DOHH2 (cell line): ENCODE results near the gene COL13A1.

Experiments used
- H3F3A ChIP-seq: fragments of 200-600 bp; sonication (generic), shearing (Covaris generic); 2 replicates; pipeline ENCODE4 v1.6.0; 2016; ENCODE audit warnings: antibody characterized with exemption, mild to moderate bottlenecking; ENCODE audit not compliant: control insufficient read depth, insufficient read depth
- H3K27ac ChIP-seq: fragments of 200-600 bp; sonication (generic); 2 replicates; pipeline ENCODE4 v1.5.1; 2014; ENCODE audit warnings: low read depth, mild to moderate bottlenecking, low read length, moderate library complexity
- H3K27me3 ChIP-seq: fragments of 200-600 bp; sonication (generic); 2 replicates; pipeline ENCODE4 v1.6.1; 2014; ENCODE audit warnings: mild to moderate bottlenecking, low read length, mixed read lengths; ENCODE audit not compliant: control insufficient read depth
- H3K36me3 ChIP-seq: fragments of 200-600 bp; sonication (generic); 2 replicates; pipeline ENCODE4 v1.6.1; 2014; ENCODE audit warnings: mild to moderate bottlenecking, low read length, moderate library complexity, mixed read lengths; ENCODE audit not compliant: control insufficient read depth
- H3K4me1 ChIP-seq: fragments of 200-600 bp; sonication (generic); 2 replicates; pipeline ENCODE4 v1.6.1; 2014; ENCODE audit warnings: mild to moderate bottlenecking, low read length, mixed read lengths; ENCODE audit not compliant: control insufficient read depth
- H3K4me2 ChIP-seq: fragments of 200-600 bp; sonication (generic); 2 replicates; pipeline ENCODE4 v1.6.0; 2014; ENCODE audit warnings: mild to moderate bottlenecking, low read length, moderate library complexity
- H3K4me3 ChIP-seq: fragments of 200-600 bp; sonication (generic); 2 replicates; pipeline ENCODE4 v1.5.1; 2014; ENCODE audit warnings: mild to moderate bottlenecking, low read length, mixed read lengths
- H3K79me2 ChIP-seq: fragments of 200-600 bp; sonication (generic); 2 replicates; pipeline ENCODE4 v1.6.1; 2014; ENCODE audit warnings: mild to moderate bottlenecking, low read length, mixed read lengths; ENCODE audit not compliant: control insufficient read depth
- H3K9me2 ChIP-seq: fragments of 200-600 bp; sonication (generic); replicated peaks from 2 replicates; pipeline ENCODE4 v1.6.1; 2014; ENCODE audit warnings: mild to moderate bottlenecking, low read length, mixed read lengths; ENCODE audit not compliant: control insufficient read depth
- H3K9me3 ChIP-seq: fragments of 200-600 bp; sonication (generic); 2 replicates; pipeline ENCODE4 v1.6.1; 2014; ENCODE audit warnings: antibody characterized with exemption, low read length, mixed read lengths; ENCODE audit not compliant: control insufficient read depth, insufficient read depth
- H4K20me1 ChIP-seq: fragments of 200-600 bp; sonication (generic); 2 replicates; pipeline ENCODE4 v1.6.0; 2014; ENCODE audit warnings: low read depth, mild to moderate bottlenecking, antibody characterized with exemption, low read length, moderate library complexity; ENCODE audit not compliant: control insufficient read depth, insufficient read depth
- EZH2phosphoT487 ChIP-seq: fragments of 200-600 bp; sonication (generic); IDR thresholded peaks from 2 replicates; pipeline ENCODE4 v1.6.1; 2017; ENCODE audit warnings: borderline replicate concordance, mild to moderate bottlenecking, antibody characterized with exemption, low read length, moderate library complexity, mixed read lengths
- TF ChIP-seq, protein P1 (sequence below): fragments of 200-600 bp; sonication (generic); IDR thresholded peaks from one replicate; pipeline ENCODE4 v1.5.1; 2014; ENCODE audit warnings: antibody characterized with exemption, mild to moderate bottlenecking, low read depth, low read length; ENCODE audit not compliant: poor library complexity, severe bottlenecking

The COL13A1 gene

DNA sequence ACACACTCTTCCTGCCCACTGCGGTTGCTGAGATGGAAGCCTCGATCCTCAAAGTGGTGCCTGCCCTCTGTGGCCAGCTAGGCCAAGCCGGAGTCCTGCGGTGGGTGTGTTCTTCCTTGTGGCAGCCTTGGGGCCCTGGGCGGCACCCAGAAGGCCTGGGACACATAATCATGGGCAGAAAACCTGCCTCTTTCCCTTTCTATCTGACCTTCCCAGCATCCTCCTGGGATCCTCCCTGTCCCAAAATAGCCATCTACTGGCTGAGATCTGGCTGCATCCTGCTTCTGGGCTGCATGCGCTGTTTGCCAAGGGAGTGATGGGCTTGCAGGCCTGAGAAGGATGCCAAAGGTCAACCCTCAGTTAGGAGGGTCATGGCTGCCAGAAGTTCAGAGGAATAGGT is 23.9 kb downstream of the COL13A1 start:
- no peaks in the 10 kb centered on the region for H3K36me3 ChIP-seq
- H3K4me2 ChIP-seq: no peak overlapping the region
- no peaks in the 10 kb centered on the region for H3K79me2 ChIP-seq
- TF ChIP-seq, protein P1, sequence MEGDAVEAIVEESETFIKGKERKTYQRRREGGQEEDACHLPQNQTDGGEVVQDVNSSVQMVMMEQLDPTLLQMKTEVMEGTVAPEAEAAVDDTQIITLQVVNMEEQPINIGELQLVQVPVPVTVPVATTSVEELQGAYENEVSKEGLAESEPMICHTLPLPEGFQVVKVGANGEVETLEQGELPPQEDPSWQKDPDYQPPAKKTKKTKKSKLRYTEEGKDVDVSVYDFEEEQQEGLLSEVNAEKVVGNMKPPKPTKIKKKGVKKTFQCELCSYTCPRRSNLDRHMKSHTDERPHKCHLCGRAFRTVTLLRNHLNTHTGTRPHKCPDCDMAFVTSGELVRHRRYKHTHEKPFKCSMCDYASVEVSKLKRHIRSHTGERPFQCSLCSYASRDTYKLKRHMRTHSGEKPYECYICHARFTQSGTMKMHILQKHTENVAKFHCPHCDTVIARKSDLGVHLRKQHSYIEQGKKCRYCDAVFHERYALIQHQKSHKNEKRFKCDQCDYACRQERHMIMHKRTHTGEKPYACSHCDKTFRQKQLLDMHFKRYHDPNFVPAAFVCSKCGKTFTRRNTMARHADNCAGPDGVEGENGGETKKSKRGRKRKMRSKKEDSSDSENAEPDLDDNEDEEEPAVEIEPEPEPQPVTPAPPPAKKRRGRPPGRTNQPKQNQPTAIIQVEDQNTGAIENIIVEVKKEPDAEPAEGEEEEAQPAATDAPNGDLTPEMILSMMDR: no peak
- TF ChIP-seq EZH2phosphoT487: no peak
- H3K27ac ChIP-seq: no peak overlapping the region
- no peaks in the 10 kb centered on the region for H3K9me3 ChIP-seq
- H3K27me3 ChIP-seq: no peaks in the 10 kb centered on the region
- no peaks in the 10 kb centered on the region for H3K9me2 ChIP-seq
- H3F3A ChIP-seq: no peaks in the 10 kb centered on the region
- H3K4me1 ChIP-seq: no peaks in the 10 kb centered on the region
- H4K20me1 ChIP-seq: no peaks in the 10 kb centered on the region
- no peak overlapping the region for H3K4me3 ChIP-seq

DNA sequence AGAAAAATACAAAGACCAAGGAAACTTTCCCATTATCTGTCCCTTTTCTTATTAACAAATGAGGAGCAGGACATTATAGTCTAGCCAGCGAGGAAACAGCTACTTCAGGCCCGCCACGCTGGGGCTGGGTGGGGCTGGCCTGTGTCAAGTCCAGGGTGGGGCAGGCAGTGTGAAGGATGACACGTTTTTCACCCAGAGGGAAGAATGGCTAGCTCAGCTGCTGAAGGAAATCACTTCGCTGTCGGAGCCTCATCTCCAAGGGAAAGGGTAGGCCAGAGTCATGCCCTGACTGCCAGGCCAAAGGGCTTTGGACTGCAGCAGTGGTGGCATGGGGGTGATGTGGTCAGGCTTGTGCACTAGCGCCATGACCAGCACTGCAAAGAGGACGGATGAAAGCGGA is 24.4 kb downstream of the COL13A1 start:
- Histone ChIP-seq H3K27ac (no peak overlapping the region), H3K9me2 (no peaks in the 10 kb centered on the region), H3K36me3 (no peaks in the 10 kb centered on the region), H3F3A (no peaks in the 10 kb centered on the region), H3K4me3 (no peak overlapping the region), H3K27me3 (peaks cover 1% of the 10 kb centered on the region; the same call in 1 of the 2 replicates), H3K4me2 (no peak overlapping the region), H4K20me1 (no peaks in the 10 kb centered on the region), H3K79me2 (no peaks in the 10 kb centered on the region), H3K4me1 (no peaks in the 10 kb centered on the region), H3K9me3 (no peaks in the 10 kb centered on the region)
- TF ChIP-seq EZH2phosphoT487: no peak
- TF ChIP-seq, protein P1: no peak

DNA sequence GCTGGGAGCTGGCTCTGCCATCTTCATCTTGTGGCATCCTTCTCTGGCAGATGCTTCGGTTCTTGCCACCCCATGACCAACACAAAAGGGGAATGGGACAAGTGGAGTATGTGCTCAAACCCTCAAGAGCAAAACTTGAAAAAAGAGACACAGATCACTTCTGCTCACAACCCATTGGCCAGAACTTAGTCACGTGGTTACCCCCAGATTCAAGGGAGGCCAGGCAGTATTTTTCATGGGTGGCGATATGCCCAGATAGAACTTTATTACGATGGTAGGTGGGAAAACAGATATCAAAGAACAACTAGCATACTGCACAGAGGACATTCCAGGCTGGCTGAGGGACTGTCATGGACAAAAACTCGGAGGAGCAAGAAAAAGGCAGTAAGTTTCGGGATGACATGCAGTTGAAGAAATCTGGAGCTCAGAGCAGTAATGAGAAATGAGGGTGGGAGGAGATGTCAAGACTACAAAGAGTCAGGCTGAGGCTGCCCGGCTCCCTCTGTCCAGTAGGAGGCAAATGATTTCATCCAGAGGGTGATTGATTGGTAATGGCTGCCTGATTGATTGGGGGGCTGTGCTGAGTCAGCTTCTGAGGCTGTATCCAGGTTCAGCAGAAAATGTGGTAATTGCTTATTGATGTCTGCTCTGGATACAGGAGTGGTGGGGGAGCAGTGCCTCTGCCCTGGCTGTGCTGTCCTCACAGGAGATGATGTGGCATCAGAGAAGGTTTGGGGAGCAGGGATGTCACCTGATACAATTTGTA is 25.3 kb downstream of the COL13A1 start:
- Histone ChIP-seq H3K4me1 (no peaks in the 10 kb centered on the region), H3K79me2 (no peaks in the 10 kb centered on the region), H3K27me3 (peaks cover 7% of the 10 kb centered on the region; the same call in 1 of the 2 replicates), H3K36me3 (no peaks in the 10 kb centered on the region), H3K4me3 (no peak overlapping the region), H3K9me3 (no peaks in the 10 kb centered on the region), H3K27ac (no peak overlapping the region), H3K9me2 (no peaks in the 10 kb centered on the region), H3F3A (no peaks in the 10 kb centered on the region), H4K20me1 (no peaks in the 10 kb centered on the region), H3K4me2 (no peak overlapping the region)
- TF ChIP-seq EZH2phosphoT487: no peak
- TF ChIP-seq, protein P1: no peak
